ENCODE measurements around the gene CDC34.

GRCh38 chr19:584240-585001 lies 52.9 kb downstream of the CDC34 start:
- TF ChIP-seq CTCF (IDR thresholded peaks at IDR 0.05) (peak; percentile 74 to 84 (median 77)), POLR2A (IDR thresholded peaks at IDR 0.05) (no peak)
